ENCODE results near the gene GALNS. TPM values are rescaled to one million over a fixed set of nuclear protein-coding genes. Genes with fewer than 3 reads are reported as not detected.
A peak's percentile ranks its signal among the peaks of the same experiment; 100 is the strongest.

GALNS gene
- total and polyA plus RNA-seq, 2 of the 8 experiments (the other 6 are each of a cell fraction or from before 2014, with no cell fraction given): 8.9 to 17.8 TPM

GRCh38 chr16:88778271-88778525 is 78.5 kb downstream of the GALNS start:
- H4K20me1 ChIP-seq (replicated peaks in 1 of 2; ENCODE audit: control insufficient read depth in 1 of 2, insufficient read depth in 2 of 2, low read length in 2 of 2): peaks cover 2 to 6% of the 10 kb centered on the region in 2 experiments
- no peak overlapping the region for H2AFZ ChIP-seq (ENCODE audit: low read length)
- H3K18ac ChIP-seq (ENCODE audit: extremely low read depth, low read length): no peak overlapping the region
- H3K27me3 ChIP-seq (replicated peaks in 1 of 4; ENCODE audit: control insufficient read depth in 3 of 4, extremely low read depth in 1 of 4, insufficient read depth in 3 of 4, low read length in 3 of 4): no peaks in the 10 kb centered on the region
- 74% methylated on average over 7 of the region's 7 CpGs; no CpG with 5 or more reads in 1 of the 2 experiments for WGBS, 2 experiments (ENCODE audit: extremely low coverage in 1 of 2, insufficient coverage in 1 of 2, insufficient read length in 1 of 2, insufficient replicate concordance in 2 of 2, low coverage in 1 of 2, low lambda C conversion rate in 2 of 2, missing lambda C conversion rate in 1 of 2)
- no peak overlapping the region for H3K27ac ChIP-seq (ENCODE audit: low read depth, low read length)
- H3K23ac ChIP-seq (ENCODE audit: insufficient read length): no peak overlapping the region
- no peak overlapping the region for H3K9ac ChIP-seq (replicated peaks in 1 of 4; ENCODE audit: extremely low read depth in 1 of 4, low read depth in 3 of 4, low read length in 3 of 4)
- no peak overlapping the region for H4K5ac ChIP-seq (ENCODE audit: insufficient read length, low read depth, low read length)
- no peak overlapping the region for H2AK5ac ChIP-seq (ENCODE audit: low read depth, low read length)
- 0 out of 2 replicates have a peak overlapping the region, but pooled peaks have one; percentile 24 for H2BK5ac ChIP-seq (ENCODE audit: low read depth, low read length)
- FAIRE-seq (no peak), DNase-seq (ENCODE audit: low read depth in 1 of 2, low spot score in 2 of 2) (no peak)
- H3K23me2 ChIP-seq (ENCODE audit: low read depth, low read length): no peaks in the 10 kb centered on the region; the same call in 1 of the 2 replicates
- no peak overlapping the region for H4K91ac ChIP-seq (replicated peaks; ENCODE audit: insufficient read length, low read length)
- no peak overlapping the region for H2BK20ac ChIP-seq (ENCODE audit: low read length)
- H2BK15ac ChIP-seq (ENCODE audit: low read length): no peak overlapping the region
- no peak overlapping the region for H3K4me2 ChIP-seq (ENCODE audit: insufficient read depth in 1 of 2, low read depth in 2 of 2, low read length in 2 of 2)
- no peak overlapping the region for H3K4ac ChIP-seq (replicated peaks; ENCODE audit: insufficient read length, low read depth, low read length)
- peaks cover 0 to 27% of the 10 kb centered on the region in 2 experiments; a peak in 1 of 4 replicates for H3K79me2 ChIP-seq (ENCODE audit: control insufficient read depth in 1 of 2, insufficient read depth in 2 of 2, low read length in 2 of 2)
- no peak overlapping the region for H3K14ac ChIP-seq (ENCODE audit: insufficient read length)
- H3K36me3 ChIP-seq (ENCODE audit: control insufficient read depth in 2 of 4, insufficient read depth in 4 of 4, low read length in 3 of 4): no peaks in the 10 kb centered on the region
- ChIA-PET POLR2A (ENCODE audit: partially characterized antibody) (interaction anchor here (1.7 to 4.7 kb wide), 3 partner anchors 10 to 15 kb away, joined by 6 to 16 read pairs (median 10); no protein-coding TSS in a partner anchor), CTCF (ENCODE audit: partially characterized antibody) (interaction anchor here (0.7 to 7.4 kb wide), 8 partner anchors 10 to 105 kb away, joined by 3 to 94 read pairs (median 5); no protein-coding TSS in a partner anchor)
- peak overlapping the region; percentile 75; the same call in 1 of the 2 replicates for H2BK12ac ChIP-seq (ENCODE audit: low read depth, low read length)
- H3K4me3 ChIP-seq (ENCODE audit: extremely low read depth in 1 of 4, insufficient read depth in 2 of 4, low read depth in 3 of 4, low read length in 4 of 4): no peak overlapping the region
- H4K8ac ChIP-seq (ENCODE audit: extremely low read depth, insufficient read depth, low read length): peak overlapping the region; percentile 75; the same call in 1 of the 2 replicates
- TF ChIP-seq SP4 (IDR thresholded peaks at IDR 0.05; ENCODE audit: low read length): no peak
- no peak for TF ChIP-seq RXRA (IDR thresholded peaks at IDR 0.05; ENCODE audit: insufficient read depth, low read depth, low read length)
- no peak for TF ChIP-seq CHD2 (IDR thresholded peaks at IDR 0.05; ENCODE audit: low read length)
- TF ChIP-seq CEBPB (IDR thresholded peaks at IDR 0.05; ENCODE audit: low read depth, low read length): no peak
- TF ChIP-seq NANOG (IDR thresholded peaks at IDR 0.05; ENCODE audit: insufficient read depth, low read depth, low read length, poor library complexity, severe bottlenecking): no peak
- TF ChIP-seq E2F6 (IDR thresholded peaks at IDR 0.05): no peak
- no peak for TF ChIP-seq KDM4A (IDR thresholded peaks at IDR 0.05; ENCODE audit: low read depth, low read length, severe bottlenecking)
- peaks cover 2 to 21% (median 12%) of the 10 kb centered on the region in 4 experiments for H3K4me1 ChIP-seq (replicated peaks in 1 of 4; ENCODE audit: control insufficient read depth in 3 of 4, insufficient read depth in 4 of 4, low read length in 3 of 4)
- H3K9me3 ChIP-seq (ENCODE audit: insufficient read depth in 2 of 2, low read depth in 1 of 2, low read length in 1 of 2): no peaks in the 10 kb centered on the region
- no peak overlapping the region for H3K56ac ChIP-seq (replicated peaks; ENCODE audit: insufficient read length, low read depth, low read length)
- no peak overlapping the region for H2BK120ac ChIP-seq (replicated peaks; ENCODE audit: low read depth, low read length)
- peaks cover 4% of the 10 kb centered on the region; the same call in 1 of the 2 replicates for H3K79me1 ChIP-seq (ENCODE audit: low read depth, low read length)
